H9 (cell line): ENCODE data around the gene WAPL. TPM values are rescaled to one million over a fixed set of nuclear protein-coding genes. Genes with fewer than 3 reads are reported as not detected.

Experiments
- DNase-seq: peaks from one replicate; pipeline ENCODE4 v3.0.0-alpha.2; 2017
- H2AFZ ChIP-seq: one replicate; pipeline ENCODE4 v1.6.1; 2013; ENCODE audit warnings: mild to moderate bottlenecking, low read length, control low read depth, moderate library complexity
- H2AK5ac ChIP-seq: 2 replicates; pipeline ENCODE4 v1.6.1; 2013; ENCODE audit warnings: low read length, control low read depth, mixed read lengths; ENCODE audit not compliant: insufficient read length
- H2BK120ac ChIP-seq: one replicate; pipeline ENCODE4 v1.6.1; 2013; ENCODE audit warnings: low read depth, mild to moderate bottlenecking, low read length, control low read depth, inconsistent platforms; ENCODE audit not compliant: poor library complexity, severe bottlenecking
- H2BK12ac ChIP-seq: 2 replicates; pipeline ENCODE4 v1.6.1; 2013; ENCODE audit warnings: low read length, control low read depth, mixed read lengths, low read depth; ENCODE audit not compliant: insufficient read length
- H2BK15ac ChIP-seq: 2 replicates; pipeline ENCODE4 v1.6.1; 2013; ENCODE audit warnings: low read depth, low read length, control low read depth
- H2BK20ac ChIP-seq: one replicate; pipeline ENCODE4 v1.6.1; 2013; ENCODE audit warnings: low read depth, mild to moderate bottlenecking, low read length, control low read depth, inconsistent platforms; ENCODE audit not compliant: poor library complexity, severe bottlenecking
- H2BK5ac ChIP-seq: 2 replicates; pipeline ENCODE4 v1.6.1; 2013; ENCODE audit warnings: low read length, control low read depth, mixed read lengths; ENCODE audit not compliant: insufficient read length
- H3K14ac ChIP-seq: 2 replicates; pipeline ENCODE4 v1.6.1; 2013; ENCODE audit warnings: low read length, control low read depth; ENCODE audit not compliant: insufficient read depth
- H3K18ac ChIP-seq: 2 replicates; pipeline ENCODE4 v1.6.1; 2013; ENCODE audit warnings: low read depth, mild to moderate bottlenecking, mixed read lengths, low read length, control low read depth; ENCODE audit not compliant: insufficient read length
- H3K23ac ChIP-seq: 2 replicates; pipeline ENCODE4 v1.6.1; 2013; ENCODE audit warnings: low read length, control low read depth, mixed read lengths, low read depth; ENCODE audit not compliant: insufficient read length
- H3K23me2 ChIP-seq: 2 replicates; pipeline ENCODE4 v1.6.1; 2013; ENCODE audit warnings: low read depth, mild to moderate bottlenecking, mixed read lengths, low read length, control low read depth; ENCODE audit not compliant: insufficient read length, poor library complexity, severe bottlenecking
- H3K27ac ChIP-seq: 2 replicates; pipeline ENCODE4 v1.5.1; 2013; ENCODE audit warnings: low read length, control low read depth, mixed read lengths, low read depth; ENCODE audit not compliant: insufficient read length
- H3K27me3 ChIP-seq: 2 replicates; pipeline ENCODE4 v1.6.1; 2013; ENCODE audit warnings: low read length, control low read depth, inconsistent platforms; ENCODE audit not compliant: insufficient read depth
- H3K4ac ChIP-seq: 2 replicates; pipeline ENCODE4 v1.6.1; 2013; ENCODE audit warnings: low read depth, mild to moderate bottlenecking, control low read depth, inconsistent platforms, low read length, moderate library complexity
- H3K4me1 ChIP-seq: 2 replicates; pipeline ENCODE4 v1.6.1; 2013; ENCODE audit warnings: low read length, control low read depth, inconsistent platforms; ENCODE audit not compliant: insufficient read depth
- H3K4me2 ChIP-seq: 2 replicates; pipeline ENCODE4 v1.6.1; 2013; ENCODE audit warnings: low read length, control low read depth, mixed read lengths; ENCODE audit not compliant: insufficient read length, insufficient read depth
- H3K56ac ChIP-seq: 2 replicates; pipeline ENCODE4 v1.6.1; 2013; ENCODE audit warnings: low read depth, mild to moderate bottlenecking, mixed read lengths, low read length, control low read depth; ENCODE audit not compliant: insufficient read length
- H3K79me1 ChIP-seq: 2 replicates; pipeline ENCODE4 v1.6.1; 2013; ENCODE audit warnings: low read depth, mild to moderate bottlenecking, moderate library complexity, low read length, control low read depth, inconsistent platforms; ENCODE audit not compliant: insufficient read depth, poor library complexity, severe bottlenecking
- H3K79me2 ChIP-seq: 2 replicates; pipeline ENCODE4 v1.6.1; 2013; ENCODE audit warnings: low read length, control low read depth, inconsistent platforms; ENCODE audit not compliant: insufficient read depth
- H3K9ac ChIP-seq: 2 replicates; pipeline ENCODE4 v1.6.1; 2013; ENCODE audit warnings: low read length, control low read depth, mixed read lengths; ENCODE audit not compliant: insufficient read length; ENCODE audit errors: extremely low read depth
- H3K9me3 ChIP-seq: one replicate; pipeline ENCODE4 v1.6.1; 2013; ENCODE audit warnings: low read depth, low read length, inconsistent platforms; ENCODE audit not compliant: control insufficient read depth
- H3T11ph ChIP-seq: one replicate; pipeline ENCODE4 v1.6.1; 2013; ENCODE audit warnings: mild to moderate bottlenecking, low read length, control low read depth, inconsistent platforms
- H4K20me1 ChIP-seq: one replicate; pipeline ENCODE4 v1.6.1; 2013; ENCODE audit not compliant: control insufficient read depth, insufficient read length, insufficient read depth
- H4K5ac ChIP-seq: 2 replicates; pipeline ENCODE4 v1.6.1; 2013; ENCODE audit warnings: low read depth, mild to moderate bottlenecking, mixed read lengths, low read length, control low read depth; ENCODE audit not compliant: insufficient read length
- H4K8ac ChIP-seq: replicated peaks from 2 replicates; pipeline ENCODE4 v1.6.1; 2013; ENCODE audit warnings: low read length, control low read depth, mixed read lengths, low read depth; ENCODE audit not compliant: insufficient read length
- H4K91ac ChIP-seq: 2 replicates; pipeline ENCODE4 v1.6.1; 2013; ENCODE audit warnings: low read depth, mild to moderate bottlenecking, moderate library complexity, mixed read lengths, low read length, control low read depth; ENCODE audit not compliant: insufficient read length
- H3K27ac Mint-ChIP-seq, 3 experiments: 2 replicates in 2 of 3; 3 replicates in 1 of 3; pipeline ENCODE4 v1.8.0; 2020 to 2021; ENCODE audit warnings: mixed read lengths in 3 of 3, mild to moderate bottlenecking in 1 of 3, moderate library complexity in 1 of 3
- H3K27me3 Mint-ChIP-seq: 2 replicates; pipeline ENCODE4 v1.8.0; 2021; ENCODE audit warnings: low read depth, mild to moderate bottlenecking, moderate library complexity, mixed read lengths
- H3K36me3 Mint-ChIP-seq, 3 experiments: 2 replicates in 2 of 3; 3 replicates in 1 of 3; pipeline ENCODE4 v1.8.0; 2020 to 2021; ENCODE audit warnings: low read depth in 3 of 3, mixed read lengths in 3 of 3; ENCODE audit not compliant: insufficient read depth in 1 of 3
- H3K4me1 Mint-ChIP-seq, 2 experiments: 2 replicates each; pipeline ENCODE4 v1.8.0; 2020; ENCODE audit warnings: mixed read lengths in 2 of 2
- H3K4me3 Mint-ChIP-seq, 2 experiments: 2 replicates in 1 of 2; 3 replicates in 1 of 2; pipeline ENCODE4 v1.8.0; 2020 to 2021; ENCODE audit warnings: mild to moderate bottlenecking in 2 of 2, mixed read lengths in 2 of 2, moderate library complexity in 1 of 2
- H3K9me3 Mint-ChIP-seq, 2 experiments: 2 replicates in 1 of 2; 3 replicates in 1 of 2; pipeline ENCODE4 v1.8.0; 2020; ENCODE audit warnings: mild to moderate bottlenecking in 2 of 2, mixed read lengths in 2 of 2, moderate library complexity in 1 of 2
- WGBS: extraction: QIAGEN DNeasy Blood & Tissue Kit; methylation state at CpG from one replicate; pipeline ENCODE4 v1.1.7; 2013; ENCODE audit warnings: missing lambda C conversion rate, low lambda C conversion rate, mixed read lengths; ENCODE audit not compliant: insufficient read length; ENCODE audit errors: extremely low coverage; 5-methylcytosine and 5-hydroxymethylcytosine counted together
- total RNA-seq: library from RNA; stranded (reverse); gene quantifications from 2 replicates; pipeline ENCODE4 v1.2.1, GENCODE V29; 2021
- TF ChIP-seq, protein P1 (sequence below): fragments of 200-600 bp; sonication (generic); conservative IDR thresholded peaks from 3 replicates; pipeline ENCODE4 v1.8.0; 2021; ENCODE audit warnings: antibody characterized with exemption, mild to moderate bottlenecking

The WAPL gene
- total RNA-seq, 1 experiment from 2014 or later: 61.4 TPM

DNA sequence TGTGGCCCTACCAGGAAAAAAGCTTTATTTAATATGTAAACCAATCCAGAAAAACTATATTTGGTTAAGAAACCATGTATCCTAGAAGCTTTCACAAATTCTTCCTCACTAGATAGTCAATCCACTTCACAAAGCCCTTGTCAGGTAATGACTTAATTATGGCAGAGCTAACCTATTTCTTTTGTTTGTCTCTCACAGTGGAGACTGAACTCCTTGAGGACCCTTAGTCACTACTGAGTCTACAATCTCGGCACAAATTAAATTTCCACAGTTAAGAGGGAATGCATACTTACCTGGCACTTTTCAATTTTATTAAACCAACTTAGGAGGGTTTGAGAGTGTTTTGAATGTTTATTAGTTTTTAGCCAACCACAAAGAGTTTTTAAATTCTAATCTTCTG, 23.0 kb downstream of the WAPL start:
- H4K5ac ChIP-seq: no peak overlapping the region
- no peaks in the 10 kb centered on the region; the same call in 1 of the 2 replicates for H3K27me3 Mint-ChIP-seq
- WGBS: no CpG with 5 or more reads among the region's 1 CpG
- no peaks in the 10 kb centered on the region for H4K20me1 ChIP-seq
- no peak for DNase-seq
- H3K23me2 ChIP-seq: no peaks in the 10 kb centered on the region
- H3K79me1 ChIP-seq: peaks cover 10% of the 10 kb centered on the region
- H2BK20ac ChIP-seq: no peak overlapping the region
- TF ChIP-seq, protein P1, sequence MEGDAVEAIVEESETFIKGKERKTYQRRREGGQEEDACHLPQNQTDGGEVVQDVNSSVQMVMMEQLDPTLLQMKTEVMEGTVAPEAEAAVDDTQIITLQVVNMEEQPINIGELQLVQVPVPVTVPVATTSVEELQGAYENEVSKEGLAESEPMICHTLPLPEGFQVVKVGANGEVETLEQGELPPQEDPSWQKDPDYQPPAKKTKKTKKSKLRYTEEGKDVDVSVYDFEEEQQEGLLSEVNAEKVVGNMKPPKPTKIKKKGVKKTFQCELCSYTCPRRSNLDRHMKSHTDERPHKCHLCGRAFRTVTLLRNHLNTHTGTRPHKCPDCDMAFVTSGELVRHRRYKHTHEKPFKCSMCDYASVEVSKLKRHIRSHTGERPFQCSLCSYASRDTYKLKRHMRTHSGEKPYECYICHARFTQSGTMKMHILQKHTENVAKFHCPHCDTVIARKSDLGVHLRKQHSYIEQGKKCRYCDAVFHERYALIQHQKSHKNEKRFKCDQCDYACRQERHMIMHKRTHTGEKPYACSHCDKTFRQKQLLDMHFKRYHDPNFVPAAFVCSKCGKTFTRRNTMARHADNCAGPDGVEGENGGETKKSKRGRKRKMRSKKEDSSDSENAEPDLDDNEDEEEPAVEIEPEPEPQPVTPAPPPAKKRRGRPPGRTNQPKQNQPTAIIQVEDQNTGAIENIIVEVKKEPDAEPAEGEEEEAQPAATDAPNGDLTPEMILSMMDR: no peak
- H3K14ac ChIP-seq: no peak overlapping the region
- no peaks in the 10 kb centered on the region for H3K9me3 ChIP-seq
- H2BK12ac ChIP-seq: no peak overlapping the region
- H3K4ac ChIP-seq: no peak overlapping the region
- peaks cover 32 to 74% (median 70%) of the 10 kb centered on the region in 3 experiments for H3K36me3 Mint-ChIP-seq
- H2AFZ ChIP-seq: no peak overlapping the region
- no peak overlapping the region for H3K27ac ChIP-seq
- H3K56ac ChIP-seq: no peak overlapping the region
- no peak overlapping the region for H3K4me2 ChIP-seq
- H3K23ac ChIP-seq: no peak overlapping the region
- H3K27ac Mint-ChIP-seq: peak overlapping the region in 1 of 3 experiments; percentile 71; a peak in 1 of 7 replicates
- no peaks in the 10 kb centered on the region for H3K9me3 Mint-ChIP-seq
- no peak overlapping the region for H4K8ac ChIP-seq
- peaks cover 9% of the 10 kb centered on the region; the same call in 1 of the 2 replicates for H3K79me2 ChIP-seq
- no peak overlapping the region for H3K9ac ChIP-seq
- no peak overlapping the region for H2BK5ac ChIP-seq
- no peaks in the 10 kb centered on the region for H3K27me3 ChIP-seq
- H2BK120ac ChIP-seq: no peak overlapping the region
- no peak overlapping the region for H3K4me3 Mint-ChIP-seq
- H2BK15ac ChIP-seq: no peak overlapping the region
- H3K4me1 ChIP-seq: no peaks in the 10 kb centered on the region
- H2AK5ac ChIP-seq: no peak overlapping the region
- peaks cover 6% of the 10 kb centered on the region in 2 experiments; a peak in 2 of 4 replicates for H3K4me1 Mint-ChIP-seq
- no peak overlapping the region for H3K18ac ChIP-seq
- no peak overlapping the region for H3T11ph ChIP-seq
- H4K91ac ChIP-seq: no peak overlapping the region
